Measurements from ENCODE around the gene NKAIN4.

Gene NKAIN4

GRCh38 chr20:63226042-63226943 lies 28.0 kb downstream of the NKAIN4 start:
- no peak for TF ChIP-seq CTCF (IDR thresholded peaks at IDR 0.05; ENCODE audit: borderline replicate concordance, control extremely low read depth, extremely low read depth, insufficient read depth, missing control alignments)
- in situ Hi-C loops (cut with MboI; ENCODE audit: low sequenced_read_pairs, unreplicated experiment) = no loop called here
- no peak for DNase-seq (ENCODE audit: low spot score)

GRCh38 chr20:63225082-63225454 lies 29.2 kb downstream of the NKAIN4 start:
- TF ChIP-seq CTCF (IDR thresholded peaks at IDR 0.05; ENCODE audit: borderline replicate concordance, control extremely low read depth, extremely low read depth, insufficient read depth, missing control alignments) = no peak
- in situ Hi-C loops (cut with MboI; ENCODE audit: low sequenced_read_pairs, unreplicated experiment) = no loop called here
- DNase-seq (ENCODE audit: low spot score) = no peak

- in situ Hi-C loops (cut with MboI; ENCODE audit: low sequenced_read_pairs, unreplicated experiment) = no loop called here
Measured at GRCh38 chr20:63224412-63225081, 29.7 kb downstream of the NKAIN4 start.

GRCh38 chr20:63223826-63224207 lies 30.4 kb downstream of the NKAIN4 start:
- no peak for TF ChIP-seq CTCF (IDR thresholded peaks at IDR 0.05; ENCODE audit: borderline replicate concordance, control extremely low read depth, extremely low read depth, insufficient read depth, missing control alignments)
- no peak for DNase-seq (ENCODE audit: low spot score)
- in situ Hi-C loops (cut with MboI; ENCODE audit: low sequenced_read_pairs, unreplicated experiment) = no loop called here

More at GRCh38 chr20:63224412-63225081, 29.7 kb downstream of the NKAIN4 start:
- no peak for DNase-seq (ENCODE audit: low spot score)
- TF ChIP-seq CTCF (IDR thresholded peaks at IDR 0.05; ENCODE audit: borderline replicate concordance, control extremely low read depth, extremely low read depth, insufficient read depth, missing control alignments) = no peak

- peak; percentile 76 for DNase-seq (ENCODE audit: low spot score)
- in situ Hi-C loops (cut with MboI; ENCODE audit: low sequenced_read_pairs, unreplicated experiment) = no loop called here
Measured at GRCh38 chr20:63223121-63223825, 31.0 kb downstream of the NKAIN4 start.

More at GRCh38 chr20:63223121-63223825, 31.0 kb downstream of the NKAIN4 start:
- TF ChIP-seq CTCF (IDR thresholded peaks at IDR 0.05; ENCODE audit: borderline replicate concordance, control extremely low read depth, extremely low read depth, insufficient read depth, missing control alignments) = peak; percentile 67
